NCI-H2227 (cell line): ENCODE measurements around the gene SNAP23.

Experiments
- DNase-seq: peaks from one replicate; lab custom pipeline; 2025; ENCODE audit not compliant: unreplicated experiment; lab: John Stamatoyannopoulos, UW

Gene SNAP23

DNA sequence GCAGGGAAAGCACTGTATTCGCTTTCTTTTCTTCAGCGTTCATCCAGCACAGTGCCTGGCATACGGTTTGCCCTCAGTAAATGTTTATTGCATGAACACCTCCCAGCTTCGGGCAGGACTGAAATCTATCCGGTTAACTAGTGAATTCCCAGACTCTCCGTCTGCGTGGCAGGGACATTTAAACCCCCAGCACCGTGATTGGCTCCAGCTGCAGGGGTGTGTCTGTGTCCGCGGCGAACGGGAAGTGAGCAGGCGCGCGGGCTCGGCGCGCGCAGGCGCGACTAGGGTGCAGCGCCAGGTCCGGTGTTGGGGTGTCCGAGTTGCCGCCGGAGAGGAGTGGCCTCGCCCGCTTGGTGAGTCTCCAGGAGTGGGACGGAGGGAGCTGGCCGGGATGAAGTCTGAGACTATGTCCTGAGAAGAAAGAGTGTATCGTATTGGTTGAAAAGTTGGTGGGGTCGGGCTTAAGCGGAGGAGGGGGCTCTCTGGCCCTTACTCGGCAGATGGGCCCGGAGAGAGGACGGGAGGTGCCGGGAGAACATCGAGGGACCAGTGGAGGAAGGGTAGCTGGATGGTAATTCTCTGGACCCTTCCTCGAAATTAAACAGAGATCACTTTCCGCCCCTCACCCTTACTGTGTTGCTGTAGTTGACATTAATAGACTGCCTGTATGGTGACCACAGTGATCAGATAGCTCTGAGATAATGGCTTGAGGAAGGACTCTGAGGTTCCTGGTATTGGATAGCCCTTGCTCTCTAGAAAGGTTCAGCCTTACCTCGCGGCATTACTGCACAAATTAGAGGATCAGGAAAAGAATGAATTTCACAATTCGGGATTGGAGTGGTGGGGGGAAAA is at the start of gene SNAP23:
Gene SNAP23, plus strand, starts transcription at position 274 of the 852 bp plus-strand sequence. CDS start 16,213 bp downstream, outside the sequence.
- peak; percentile 90 for DNase-seq

DNA sequence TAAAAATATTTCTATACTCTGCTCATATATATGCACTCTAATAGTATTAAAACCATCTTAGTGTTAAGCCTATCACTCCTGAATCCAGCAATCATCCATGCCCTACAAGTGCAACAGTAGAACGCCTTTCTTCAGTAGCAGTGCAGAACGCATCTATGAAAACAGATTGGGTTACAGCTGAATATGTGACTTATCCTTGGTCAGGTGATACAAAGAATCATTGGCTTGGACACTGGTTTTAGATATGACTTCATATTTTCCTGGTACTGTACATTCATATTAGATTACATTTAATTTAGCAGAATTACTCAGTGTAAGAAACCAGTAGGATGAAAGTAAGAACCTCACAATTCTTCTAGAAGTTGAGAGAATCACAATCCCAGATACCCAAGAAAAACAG is 47.8 kb upstream of the SNAP23 start:
- no peak for DNase-seq

DNA sequence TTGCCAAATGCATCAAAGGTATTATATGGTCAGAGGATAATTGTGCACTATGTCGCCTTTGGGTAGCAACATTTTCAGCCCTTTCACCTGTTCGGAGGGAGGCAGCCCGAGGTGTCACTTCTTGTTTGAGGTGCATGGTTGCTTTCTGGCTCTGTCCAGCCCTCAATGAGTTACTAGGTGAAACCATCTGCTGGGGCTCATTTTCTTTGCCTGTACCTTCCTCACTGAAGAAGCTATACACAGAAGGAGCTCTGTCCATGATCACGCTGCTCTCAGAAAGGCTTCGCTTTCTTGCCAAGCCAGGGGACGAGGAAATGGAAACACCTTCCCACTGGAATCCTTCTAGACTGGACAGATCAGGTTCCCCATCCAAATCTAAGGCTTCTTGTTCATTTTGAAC is 47.2 kb upstream of the SNAP23 start:
- DNase-seq: no peak

DNA sequence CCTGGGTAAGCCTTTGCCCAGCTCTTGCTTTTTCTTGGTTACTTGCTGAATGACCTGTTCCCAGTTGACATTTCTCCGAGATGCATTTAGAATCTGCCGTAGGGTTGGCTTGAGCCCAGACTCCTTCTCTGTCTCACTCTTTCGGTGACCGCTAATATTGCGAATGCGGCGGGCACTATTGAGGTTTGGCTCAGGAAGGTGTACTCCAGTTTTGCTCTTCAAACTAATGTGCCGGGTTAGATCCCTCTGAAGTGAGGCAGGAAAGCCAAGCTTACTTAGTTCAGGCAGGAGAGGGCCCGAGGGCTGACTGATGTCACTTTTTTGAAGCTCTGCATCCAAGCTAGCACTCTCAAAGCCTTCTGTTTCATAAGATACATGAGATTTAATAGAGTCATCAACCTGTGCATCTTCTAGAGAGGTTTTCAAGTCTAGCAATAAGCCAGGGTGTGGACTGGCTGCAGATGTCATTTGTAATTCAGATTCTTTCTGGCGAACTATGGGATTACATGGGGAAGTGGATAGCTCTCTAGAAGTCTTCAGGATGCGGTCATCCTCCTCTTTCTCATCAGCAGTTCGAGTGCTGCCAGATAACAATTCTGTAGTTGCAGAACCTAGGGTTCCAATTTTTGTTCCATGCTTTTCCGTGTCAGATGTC is 45.5 kb upstream of the SNAP23 start:
- DNase-seq: no peak

DNA sequence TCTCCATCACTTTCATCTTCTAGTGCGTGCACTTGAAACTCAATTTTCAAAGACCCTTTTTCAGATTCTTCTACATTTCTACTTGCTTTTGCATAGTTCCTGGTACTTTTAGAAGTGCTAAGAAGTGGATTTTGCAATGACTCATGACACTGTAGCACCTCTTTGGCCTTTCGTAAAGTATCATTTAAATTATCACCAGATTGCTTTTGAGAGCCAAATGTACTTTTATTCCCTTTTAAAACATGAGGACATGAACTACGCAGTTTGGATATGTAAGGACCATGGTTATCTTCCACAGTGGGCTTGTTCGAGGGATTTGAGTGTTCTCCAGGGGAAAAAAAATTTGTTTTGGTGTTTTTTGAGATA is 45.0 kb upstream of the SNAP23 start:
- no peak for DNase-seq

DNA sequence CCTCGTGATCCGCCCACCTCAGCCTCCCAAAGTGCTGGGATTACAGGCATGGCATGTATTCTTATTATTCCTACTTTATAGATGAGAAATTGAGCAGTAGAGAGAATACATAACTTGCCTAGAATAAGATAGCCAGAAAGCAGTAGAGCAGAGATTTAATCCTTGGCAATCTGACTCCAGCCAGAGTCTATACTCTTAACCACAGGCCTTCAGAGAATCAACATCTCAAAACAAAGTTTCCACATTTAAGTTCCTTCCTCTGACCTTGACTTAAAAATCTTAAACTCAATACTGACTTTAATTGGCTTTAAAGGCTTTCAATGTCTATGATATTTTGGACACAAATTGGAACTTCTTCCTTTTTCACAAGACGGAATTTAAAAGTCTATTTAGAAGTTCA is 41.6 kb upstream of the SNAP23 start:
- no peak for DNase-seq

DNA sequence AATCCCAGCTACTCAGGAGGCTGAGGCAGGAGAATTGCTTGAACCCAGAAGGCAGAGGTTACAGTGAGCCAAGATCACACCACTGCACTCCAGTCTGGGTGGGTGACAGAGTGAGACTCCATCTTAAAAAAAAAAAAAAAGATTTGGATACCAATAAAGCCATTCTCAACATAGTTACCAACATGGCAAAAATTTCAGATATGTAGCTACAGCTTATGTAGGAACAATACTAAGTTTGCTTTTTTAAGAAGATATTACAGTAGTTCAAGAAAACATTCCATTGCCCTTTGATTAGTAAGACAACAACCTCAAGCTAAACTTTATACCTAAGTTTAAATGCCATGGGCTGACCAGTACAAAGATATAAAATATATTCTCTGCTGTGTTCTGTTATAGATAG is 38.9 kb upstream of the SNAP23 start:
- no peak for DNase-seq

DNA sequence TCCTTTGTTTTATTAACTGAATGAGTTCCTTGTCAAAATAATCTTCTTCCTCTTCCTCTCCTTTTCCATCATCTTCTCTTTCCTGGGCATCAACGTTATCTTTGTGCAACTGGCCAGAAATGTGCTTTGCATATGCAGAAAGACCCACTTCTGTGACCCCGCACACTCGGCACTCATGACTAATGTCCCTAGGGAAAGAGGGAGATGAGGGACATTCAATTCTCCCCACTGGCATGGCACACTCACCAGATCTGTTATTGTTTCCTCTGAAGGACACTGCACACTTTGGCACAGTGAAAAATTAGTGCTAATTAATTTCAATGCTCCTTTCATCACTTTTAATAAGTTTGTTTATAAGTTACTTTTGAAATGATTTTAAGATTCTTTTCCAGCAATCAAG is 38.5 kb upstream of the SNAP23 start:
- DNase-seq: no peak

DNA sequence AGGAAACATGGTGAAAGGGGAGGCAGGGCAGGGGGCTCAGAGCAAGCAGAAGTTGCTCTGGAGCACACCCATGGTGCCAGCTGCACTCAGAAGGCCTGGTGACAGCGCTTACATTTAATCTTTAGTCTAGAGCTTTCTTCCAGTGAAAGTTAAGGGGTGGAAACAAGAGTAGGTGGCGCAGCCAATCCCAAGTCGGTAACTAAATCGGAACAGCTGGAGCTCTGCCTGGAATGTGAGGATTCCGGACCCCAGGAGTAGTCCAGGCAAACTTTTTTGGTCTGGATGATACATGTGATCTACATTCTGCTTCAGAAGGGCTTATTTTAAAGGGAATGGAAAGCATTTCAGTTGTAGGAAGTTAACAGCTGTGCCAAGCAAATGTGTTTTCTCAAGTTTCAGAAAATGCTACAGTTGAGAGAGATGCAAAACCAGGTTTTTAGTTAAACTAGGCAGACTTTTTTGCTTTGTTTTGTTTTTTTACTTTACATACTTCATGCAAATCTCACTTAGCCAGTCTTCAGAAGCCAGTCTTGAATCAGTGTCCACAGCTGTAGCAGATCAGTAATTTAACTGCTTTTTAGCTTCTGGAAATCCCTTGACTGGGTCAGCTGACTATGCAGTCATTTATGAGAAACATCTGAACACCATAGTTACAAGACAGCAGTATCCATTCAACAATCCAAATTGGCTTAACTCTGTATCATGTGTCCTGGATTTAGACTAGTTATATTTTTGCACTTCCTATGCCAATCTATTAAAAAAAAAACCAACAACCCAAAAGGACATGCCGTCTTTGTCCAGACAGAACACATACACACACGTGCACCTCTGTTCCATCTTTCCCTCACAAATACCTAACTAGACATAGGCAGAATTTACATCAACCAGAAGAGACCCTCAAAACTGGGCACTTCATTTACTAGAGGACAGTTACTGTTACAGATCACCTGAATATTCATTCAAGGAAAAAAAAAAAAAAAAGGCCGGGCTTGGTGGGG is 37.7 kb upstream of the SNAP23 start:
- no peak for DNase-seq

DNA sequence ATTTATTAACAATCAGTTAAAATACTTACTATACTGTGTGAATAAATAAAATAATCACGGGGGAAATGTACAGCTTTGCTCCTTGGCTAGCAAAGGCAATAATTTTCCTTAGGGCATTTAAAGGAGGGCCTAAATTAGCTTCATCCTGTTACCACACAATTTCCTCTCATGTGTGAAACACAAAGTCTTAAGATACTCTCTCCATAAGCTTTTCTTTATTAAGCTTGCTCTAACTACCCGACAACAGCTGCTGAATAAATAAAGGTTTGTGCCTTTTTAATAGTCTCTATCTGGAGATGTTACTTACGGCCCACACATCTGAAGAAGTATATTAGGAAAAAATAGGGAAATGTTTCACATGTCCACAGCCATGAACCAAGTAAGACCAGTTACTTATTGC is 34.2 kb upstream of the SNAP23 start:
- no peak for DNase-seq

DNA sequence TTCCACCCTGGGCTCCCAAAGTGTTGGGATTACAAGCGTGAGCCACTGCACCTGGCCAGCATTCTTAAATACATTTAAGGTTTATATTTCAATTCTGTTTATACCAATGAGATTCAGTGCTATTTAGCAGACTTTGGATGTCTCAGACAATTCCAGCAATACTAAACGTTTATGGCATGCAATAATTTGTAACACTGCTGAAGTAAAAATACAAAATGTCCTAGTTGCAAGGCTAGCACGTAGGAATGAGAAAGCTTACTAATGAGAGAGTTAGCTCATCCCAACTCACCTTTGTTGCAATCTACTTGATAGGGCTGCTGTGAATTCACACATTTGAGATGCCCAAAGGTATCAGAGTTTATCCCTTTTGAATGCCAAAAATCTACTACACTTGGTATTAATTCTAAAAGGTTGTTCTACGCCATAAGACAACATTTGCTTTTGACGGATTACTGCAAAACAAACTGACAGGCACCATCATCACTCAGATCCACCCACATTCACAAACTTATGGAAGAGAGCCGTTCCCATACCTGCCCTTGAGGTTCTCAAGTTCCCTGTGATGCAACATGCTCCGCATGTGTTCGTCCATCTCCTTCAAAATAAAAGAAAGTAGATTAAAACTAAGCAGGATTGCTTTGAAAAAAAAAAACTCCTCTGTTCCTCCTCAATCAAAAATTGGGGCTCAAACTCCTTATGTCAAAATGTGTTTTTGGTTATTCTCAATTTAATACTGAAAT is 29.7 kb upstream of the SNAP23 start:
- DNase-seq: no peak

DNA sequence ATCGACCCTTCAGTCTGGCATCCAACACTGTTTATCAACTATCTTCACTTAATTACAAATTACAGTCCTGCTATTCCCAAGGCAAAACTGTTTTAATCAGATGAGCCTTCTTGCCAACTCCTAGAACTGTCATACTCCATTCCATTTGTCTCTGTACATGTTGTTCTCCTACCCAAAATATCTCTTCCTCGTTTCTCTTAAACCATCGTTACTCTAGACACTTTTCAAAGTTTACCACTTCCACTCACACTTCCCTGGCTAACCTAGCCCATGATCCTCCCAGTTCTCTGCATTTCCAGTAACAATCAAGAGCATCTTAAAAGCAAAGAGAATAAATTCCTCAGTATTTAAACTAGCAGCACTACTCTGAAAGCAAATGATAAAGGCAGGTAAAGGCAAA is 24.4 kb upstream of the SNAP23 start:
- no peak for DNase-seq

DNA sequence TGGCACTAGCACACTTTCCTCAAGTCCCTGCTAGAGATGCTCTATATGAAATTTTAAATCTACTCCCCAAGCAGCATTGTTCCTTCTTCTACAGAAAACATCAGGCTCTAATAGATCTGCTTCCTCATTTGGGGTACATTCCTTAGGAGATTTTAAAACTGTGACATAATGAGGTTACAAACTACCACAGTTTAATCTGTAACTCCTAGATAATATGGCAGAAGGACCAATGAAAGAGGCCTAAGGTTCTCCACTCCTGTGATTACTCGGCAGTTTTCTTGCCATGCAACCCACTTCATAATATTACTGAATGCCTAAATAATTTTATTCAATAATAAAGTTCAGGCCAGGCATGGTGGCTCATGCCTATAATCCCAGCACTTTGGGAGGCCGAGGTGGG is 20.6 kb upstream of the SNAP23 start:
- DNase-seq: no peak

DNA sequence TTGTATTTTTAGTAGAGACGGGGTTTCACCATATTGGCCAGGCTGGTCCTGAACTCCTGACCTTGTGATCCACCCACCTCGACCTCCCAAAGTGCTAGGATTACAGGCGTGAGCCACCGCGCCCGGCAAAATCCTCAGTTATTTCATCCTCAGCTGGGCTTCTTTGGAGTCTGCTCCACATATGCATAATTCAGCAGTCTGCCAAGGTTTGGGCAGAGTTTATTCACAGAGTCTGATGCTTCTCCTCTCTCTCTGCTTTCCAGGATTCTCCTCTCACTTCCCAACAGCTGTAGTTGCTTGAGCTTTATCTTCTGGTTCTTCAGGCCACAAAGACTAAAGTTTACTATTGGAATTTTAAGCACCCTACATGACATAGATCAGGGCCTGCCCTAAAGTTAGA is 12.7 kb upstream of the SNAP23 start:
- DNase-seq: no peak

DNA sequence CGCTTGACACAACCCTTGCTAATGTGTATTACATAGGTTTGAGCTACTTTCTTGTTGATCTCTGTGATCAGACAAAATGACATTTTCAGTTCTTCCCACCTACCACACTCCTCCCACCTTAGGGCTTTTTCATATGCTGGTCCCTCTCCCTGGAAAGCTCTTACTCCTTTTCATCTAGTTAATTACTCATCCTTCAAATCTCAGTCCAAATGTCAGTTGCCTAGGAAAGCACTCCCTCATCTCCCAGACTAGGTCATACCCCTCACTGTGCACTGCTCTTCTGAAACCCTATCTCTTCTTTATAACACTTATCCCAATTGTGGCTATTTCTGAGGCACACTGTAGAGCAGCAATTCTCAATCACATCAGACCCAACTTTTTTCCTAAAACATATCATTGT is 11.8 kb upstream of the SNAP23 start:
- peak; percentile 67 for DNase-seq

DNA sequence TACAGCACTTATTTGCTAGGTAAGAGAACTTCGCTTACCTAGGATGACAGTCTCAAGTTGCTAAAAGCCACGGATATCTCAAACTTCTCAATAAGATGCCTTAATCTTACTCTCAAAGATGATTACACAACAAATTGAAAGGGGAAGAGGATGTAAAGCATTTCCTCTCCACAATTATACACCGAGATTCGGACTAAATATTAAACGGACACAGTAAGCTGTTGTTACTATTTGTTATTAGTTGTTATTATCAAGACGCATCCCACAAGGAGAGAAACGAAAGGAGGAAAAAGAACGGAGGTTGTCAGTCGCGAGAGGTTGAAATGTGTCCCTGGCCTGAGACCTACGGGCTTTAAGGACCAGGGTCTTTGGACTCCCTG is 5.2 kb upstream of the SNAP23 start:
- DNase-seq: no peak

DNA sequence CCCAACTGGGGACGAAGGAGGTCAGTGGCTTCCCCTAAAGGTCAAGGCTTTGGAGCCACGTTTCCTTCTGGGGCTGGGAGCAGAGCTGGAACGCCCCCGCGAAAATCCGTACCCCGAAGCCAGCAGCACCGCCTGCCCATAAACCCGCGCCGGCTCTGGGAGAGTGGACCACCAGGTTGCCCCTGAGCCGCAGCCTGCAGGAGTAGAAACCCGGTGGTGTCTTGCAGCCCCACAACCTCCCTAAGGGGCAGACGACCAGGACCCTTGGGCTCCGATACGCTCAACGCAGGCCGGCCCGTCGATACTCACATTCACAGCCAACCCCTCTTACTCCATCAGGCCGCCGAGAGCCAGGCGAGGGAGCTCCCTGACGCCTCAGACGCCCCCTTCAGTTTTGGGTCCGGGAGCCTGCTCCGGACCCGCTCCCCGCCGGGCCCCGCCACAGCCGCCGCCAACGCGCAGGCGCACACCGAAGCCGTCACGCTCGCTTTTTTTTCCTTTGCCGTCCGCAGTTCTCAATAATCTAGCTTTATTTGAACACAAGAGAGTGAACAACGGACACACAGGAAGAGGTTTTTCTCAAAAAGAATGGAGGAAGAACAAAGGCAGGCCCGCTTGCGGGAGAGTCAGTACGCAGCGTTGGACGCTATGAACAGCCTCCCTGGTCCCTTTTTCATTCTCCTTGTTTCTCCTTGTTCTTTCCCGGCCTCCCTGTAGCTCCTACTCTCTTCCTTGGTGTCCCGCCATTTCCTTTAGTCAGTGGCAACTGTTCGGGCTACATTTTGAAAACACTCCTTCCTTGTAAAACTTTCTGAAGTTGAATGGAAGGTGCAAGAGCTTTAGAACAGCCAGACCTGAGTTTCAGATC is 4.5 kb upstream of the SNAP23 start, which contains the start of gene ZNF106:
Gene ZNF106, minus strand, starts transcription at position 471 of the 868 bp plus-strand sequence. CDS start 18,852 bp downstream, outside the sequence.
- DNase-seq: peak; percentile 91

DNA sequence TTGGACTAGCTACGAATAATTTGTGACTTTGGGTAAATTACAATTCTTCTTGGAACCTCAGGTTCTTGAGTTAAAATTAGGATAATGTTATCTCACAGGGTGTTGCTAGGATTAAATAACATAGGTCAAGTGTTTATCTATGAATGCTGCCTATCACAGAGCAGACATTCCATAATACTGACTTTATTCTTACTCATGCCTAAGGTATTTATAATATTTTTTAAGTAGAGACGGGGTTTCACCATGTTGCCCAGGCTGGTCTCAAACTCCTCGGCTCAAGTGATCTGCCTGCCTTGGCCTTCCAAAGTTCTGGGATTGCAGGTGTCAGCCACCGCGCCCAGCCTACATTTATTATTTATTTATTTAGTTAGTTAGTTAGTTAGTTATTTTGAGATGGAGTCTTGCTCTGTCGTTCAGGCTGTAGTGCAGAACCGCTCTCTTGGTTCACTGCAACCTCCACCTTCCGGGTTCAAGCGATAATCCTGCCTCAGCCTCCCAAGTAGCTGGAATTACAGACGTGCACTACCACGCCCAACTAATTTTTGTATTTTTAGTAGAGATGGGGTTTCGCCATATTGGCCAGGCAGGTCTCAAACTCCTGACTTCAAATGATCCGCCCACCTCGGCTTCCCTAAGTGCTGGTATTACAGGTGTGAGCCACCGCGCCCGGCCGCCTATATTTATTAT is 3.8 kb upstream of the SNAP23 start:
- DNase-seq: no peak

DNA sequence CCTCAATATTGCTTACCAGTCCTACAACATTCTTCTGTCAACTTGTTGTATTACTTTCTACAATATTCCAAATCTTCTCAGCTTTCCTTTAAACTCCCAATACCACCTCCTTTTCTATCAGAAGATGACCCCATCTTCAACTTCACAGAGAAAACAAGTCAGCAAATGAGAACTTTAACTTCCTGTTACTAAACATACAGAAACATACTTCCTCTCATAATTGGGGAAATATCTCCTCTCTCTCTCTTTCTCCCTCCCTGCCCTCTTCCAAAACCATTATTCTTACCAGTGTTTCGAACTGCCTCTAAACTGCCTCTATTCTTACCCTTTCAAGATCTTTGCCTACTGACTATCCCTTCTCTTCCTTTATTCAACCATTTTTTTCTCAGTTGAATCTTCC is 1.8 kb upstream of the SNAP23 start:
- DNase-seq: no peak
